LHCN-M2 (cell line): Measurements from ENCODE around the gene SMG6. TPM values are rescaled to one million over a fixed set of nuclear protein-coding genes. Genes with fewer than 3 reads are reported as not detected.

Experiments
- DNase-seq: peaks from one replicate; pipeline ENCODE4 v3.0.0-alpha.2; 2012; ENCODE audit warnings: low read depth
- polyA plus RNA-seq: library from polyadenylated mRNA; unstranded; fragments of >200 nt; gene quantifications from one replicate; pipeline ENCODE4 v1.2.1, GENCODE V29; 2012; ENCODE audit warnings: missing spikeins
- total RNA-seq: library from RNA; depleted of rRNA; stranded (reverse); fragments of >200 nt; gene quantifications from 2 replicates; pipeline ENCODE4 v1.2.3, GENCODE V29; 2014; rRNA removed

The SMG6 gene
- 23.5 and 35.5 TPM in 2 replicates for total RNA-seq
- polyA plus RNA-seq = 31.0 TPM

- DNase-seq = peak; percentile 85
These were observed at the start of gene SMG6, which contains the start of gene SRR for GRCh38 chr17:2303204-2304188. Gene SMG6 (minus strand): TSS chr17:2303785. CDS start chr17:2303720, 65 bp downstream. Gene SRR (plus strand): TSS chr17:2303950. CDS start chr17:2315561, 11,611 bp downstream.

- no peak for DNase-seq
These were observed 47.7 kb upstream of the SMG6 start for GRCh38 chr17:2351269-2351668.

DNA sequence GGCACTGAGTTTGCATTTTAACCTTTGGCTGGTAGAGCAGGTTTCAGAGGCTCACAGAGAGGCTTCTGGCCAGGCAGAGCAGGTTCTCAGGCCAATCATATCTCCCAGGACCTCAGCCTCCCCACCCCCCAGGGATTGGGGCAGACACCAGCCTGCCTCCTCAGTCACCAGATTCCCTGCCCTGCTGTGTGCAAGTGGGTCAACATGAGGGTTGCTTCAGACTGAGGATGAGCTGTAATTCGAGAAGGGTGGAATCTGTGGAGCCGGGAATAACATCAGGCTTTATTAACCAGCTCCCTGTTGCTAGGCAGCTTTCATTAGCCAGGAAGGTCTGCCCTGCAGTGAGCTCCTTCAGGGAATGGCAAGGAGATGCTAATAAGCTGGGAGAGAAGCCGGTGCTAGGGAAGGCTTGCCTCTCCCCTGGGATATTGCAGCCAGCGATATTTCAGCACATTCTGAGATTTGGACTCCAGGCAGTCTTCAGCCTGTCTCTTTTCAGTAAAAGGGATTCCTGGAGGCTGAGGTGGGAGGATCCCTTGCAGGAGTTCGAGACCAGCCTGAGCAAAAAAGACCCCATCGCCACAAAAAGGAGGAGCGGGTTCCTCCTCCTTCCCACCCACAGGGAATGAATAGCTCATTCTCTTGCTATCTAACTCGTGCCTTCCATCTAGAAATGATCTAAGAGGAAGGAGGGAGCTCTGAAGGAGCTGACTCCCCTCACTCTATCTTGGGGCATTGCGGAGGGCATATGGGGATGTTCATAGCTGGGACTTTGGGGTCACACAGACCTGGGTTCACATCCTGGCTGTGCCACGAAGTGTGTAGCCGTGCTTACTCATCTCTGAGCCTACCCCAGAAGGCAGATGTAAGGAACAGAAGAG lies 44.5 kb upstream of the SMG6 start:
- DNase-seq = peak; percentile 86

GRCh38 chr17:2346475-2346874 lies 42.9 kb upstream of the SMG6 start:
- DNase-seq = no peak

- DNase-seq = no peak
These were observed 40.9 kb upstream of the SMG6 start for GRCh38 chr17:2344528-2344927.

- no peak for DNase-seq
These were observed 39.8 kb upstream of the SMG6 start for GRCh38 chr17:2343421-2343820.

GRCh38 chr17:2338315-2338657 lies 34.7 kb upstream of the SMG6 start:
- no peak for DNase-seq

DNA sequence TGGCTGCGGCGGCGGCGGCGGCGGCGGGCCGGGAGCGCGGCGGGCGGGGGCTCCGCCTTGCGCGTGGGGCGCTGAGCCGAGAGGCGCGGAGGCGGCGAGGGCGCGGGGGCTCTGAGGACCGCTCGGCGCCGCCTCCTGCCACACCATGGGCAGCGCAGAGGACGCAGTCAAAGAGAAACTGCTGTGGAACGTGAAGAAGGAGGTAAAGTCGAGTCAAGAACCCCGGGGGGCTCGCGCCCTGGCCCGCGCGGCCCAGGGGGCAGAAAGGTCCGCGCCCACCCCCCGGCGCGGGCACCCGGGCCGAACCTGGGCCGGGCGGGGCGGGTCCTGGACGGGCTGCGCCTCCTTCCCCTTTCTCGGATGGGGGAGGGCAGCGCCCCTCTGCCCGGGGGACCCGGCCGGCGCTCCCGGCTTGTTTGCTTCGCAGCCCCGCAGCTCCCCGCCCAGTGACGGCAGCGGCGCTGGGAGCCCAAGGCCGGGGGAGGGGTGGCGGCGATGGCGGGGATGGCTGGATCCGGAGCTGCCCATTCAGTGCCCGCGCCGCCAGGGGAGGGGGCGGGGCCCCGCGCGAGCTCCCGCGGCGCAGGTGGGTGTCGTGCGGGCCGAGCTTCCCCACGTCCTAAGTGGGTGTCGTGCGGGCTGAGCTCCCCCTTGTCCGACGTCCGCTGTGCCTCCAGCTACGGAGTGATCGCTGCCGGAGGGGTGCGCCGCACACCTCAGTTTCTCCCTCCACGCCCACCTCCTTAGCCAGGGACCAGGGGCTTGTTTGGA lies 34.1 kb upstream of the SMG6 start:
- DNase-seq = peak; percentile 35

DNA sequence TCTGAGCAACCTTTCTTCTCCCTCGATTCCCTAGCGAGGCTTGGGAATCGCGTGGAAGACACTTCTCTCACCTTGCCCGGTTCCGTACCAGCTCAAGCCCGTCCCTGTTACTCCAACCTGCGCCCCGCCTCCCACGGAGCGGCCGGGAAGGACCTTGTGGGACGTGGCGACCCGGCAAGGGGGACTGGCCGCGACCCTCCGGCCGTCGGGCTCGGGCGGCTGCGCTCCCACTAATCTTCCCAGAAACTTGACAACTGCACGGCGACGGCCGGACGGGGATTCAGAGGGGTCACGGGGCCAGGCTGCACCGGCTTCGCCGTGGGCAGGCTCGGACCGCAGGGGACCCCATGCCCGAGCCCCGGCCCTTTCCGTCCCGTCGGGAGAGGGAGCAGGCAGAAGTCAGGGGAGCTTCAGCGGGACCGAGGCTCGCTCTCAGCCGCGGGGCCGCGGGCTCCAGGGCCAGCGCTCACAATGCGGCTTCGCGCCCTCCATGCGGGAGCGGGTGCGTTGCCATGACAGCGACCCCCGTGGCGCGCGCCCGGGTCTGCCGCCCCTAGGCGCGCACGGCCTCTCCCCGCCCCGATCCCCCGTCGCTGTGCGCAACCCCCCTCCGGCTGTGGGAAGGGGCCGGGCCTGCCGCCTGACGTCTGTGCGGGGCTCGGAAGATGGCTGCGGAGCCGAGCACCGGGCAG lies 33.4 kb upstream of the SMG6 start, which contains the start of gene SGSM2:
SGSM2 (plus strand) TSS at position 650 of the 692 bp plus-strand sequence. CDS start 188 bp downstream, outside the sequence.
- DNase-seq = peak; percentile 23

- peak; percentile 86 for DNase-seq
These were observed 32.7 kb upstream of the SMG6 start, which contains the start of gene TSR1 for GRCh38 chr17:2336215-2336851. Gene TSR1 (minus strand): TSS chr17:2336457. CDS start chr17:2336427, 30 bp downstream.

DNA sequence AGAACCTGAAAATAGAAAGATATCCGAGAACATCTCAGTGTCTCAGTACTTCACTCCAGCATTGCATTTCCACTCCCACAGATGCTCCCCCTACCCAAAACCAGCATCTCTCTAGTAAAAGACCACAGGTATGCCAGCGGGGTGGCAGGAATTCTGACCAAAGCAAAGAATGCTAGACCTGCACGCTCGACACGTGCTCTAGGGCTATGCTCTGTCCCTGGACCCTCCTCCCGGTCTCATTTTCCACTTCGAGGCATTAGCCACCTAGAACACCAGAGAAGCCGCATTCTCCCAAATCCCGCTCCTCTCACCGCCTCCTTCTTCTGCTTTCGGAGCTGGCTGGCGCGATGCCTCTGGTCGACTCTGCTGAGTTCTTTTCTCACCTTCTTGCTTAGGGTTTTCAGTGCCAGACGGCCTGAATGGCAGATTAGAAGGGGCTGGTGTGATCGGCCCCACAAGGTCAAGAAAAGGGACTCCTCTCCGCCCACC lies 32.2 kb upstream of the SMG6 start:
- DNase-seq = peak; percentile 13

DNA sequence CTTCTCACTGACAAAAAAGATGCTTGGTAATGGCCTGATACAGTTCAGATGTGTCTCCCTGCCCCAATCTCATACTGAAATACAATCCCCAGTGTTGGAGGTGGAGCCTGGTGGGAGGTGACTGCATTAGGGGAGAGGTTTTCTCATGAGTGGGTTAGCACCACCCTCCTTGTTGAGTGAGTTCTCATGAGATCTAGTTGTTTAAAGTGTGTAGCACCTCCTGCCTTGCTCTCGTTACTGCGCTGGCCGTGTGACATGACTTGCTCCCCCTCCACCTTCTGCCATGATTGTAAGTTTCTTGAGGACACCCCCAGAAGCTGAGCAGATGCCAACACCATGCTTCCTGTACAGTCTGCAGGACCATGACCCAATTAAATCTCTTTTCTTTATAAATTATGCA lies 27.7 kb upstream of the SMG6 start:
- DNase-seq = no peak

GRCh38 chr17:2323629-2324314 lies 20.2 kb upstream of the SMG6 start:
- no peak for DNase-seq

GRCh38 chr17:2321399-2321798 lies 17.8 kb upstream of the SMG6 start:
- no peak for DNase-seq

DNA sequence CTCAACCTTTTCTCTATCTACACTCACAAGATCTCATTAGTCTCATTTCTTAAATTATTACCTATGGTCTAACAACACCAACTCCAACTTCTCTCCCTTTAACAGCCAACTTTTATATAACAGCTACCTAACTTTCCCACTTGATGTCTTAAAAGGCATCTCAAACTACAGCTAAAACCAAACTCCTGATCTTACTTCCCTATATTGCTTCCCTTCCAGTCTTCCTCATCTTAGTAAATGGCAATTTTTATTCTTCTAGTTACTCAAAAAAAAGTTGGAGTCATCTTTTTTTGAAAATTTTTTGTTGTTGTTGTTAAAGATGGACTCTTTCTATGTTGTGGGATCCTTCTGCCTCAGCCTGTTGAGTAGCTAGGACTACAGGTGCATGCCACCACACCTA lies 15.5 kb upstream of the SMG6 start:
- no peak for DNase-seq

- no peak for DNase-seq
These were observed 14.2 kb upstream of the SMG6 start for GRCh38 chr17:2317796-2318195.

GRCh38 chr17:2316916-2317205 lies 13.3 kb upstream of the SMG6 start:
- DNase-seq = peak; percentile 47

- no peak for DNase-seq
These were observed 9.2 kb upstream of the SMG6 start for GRCh38 chr17:2312736-2313135.
